Neural progenitor cell (in vitro differentiated cells): ENCODE results near the gene ARPC4. TPM values are rescaled to one million over a fixed set of nuclear protein-coding genes. Genes with fewer than 3 reads are reported as not detected.
A peak's percentile ranks its signal among the peaks of the same experiment; 100 is the strongest.

ENCODE experiments used
- DNase-seq: peaks from one replicate; pipeline ENCODE4 v3.0.0-alpha.2; 2016; ENCODE audit warnings: low spot score
- H2AFZ ChIP-seq: fragments of 200-600 bp; sonication (generic); replicated peaks from 2 replicates; pipeline ENCODE4 v1.6.1; 2016; ENCODE audit warnings: antibody characterized with exemption
- H3F3A ChIP-seq: fragments of 200-600 bp; sonication (generic); 2 replicates; pipeline ENCODE4 v1.6.1; 2016; ENCODE audit warnings: antibody characterized with exemption, low read depth
- H3K27ac ChIP-seq: fragments of 200-600 bp; sonication (generic); 2 replicates; pipeline ENCODE4 v1.5.1; 2016; ENCODE audit warnings: mild to moderate bottlenecking
- H3K27me3 ChIP-seq: fragments of 200-600 bp; sonication (generic); 2 replicates; pipeline ENCODE4 v1.6.1; 2016; ENCODE audit warnings: mild to moderate bottlenecking, moderate library complexity
- H3K36me3 ChIP-seq: fragments of 200-600 bp; sonication (generic); 2 replicates; pipeline ENCODE4 v1.5.1; 2016
- H3K4me1 ChIP-seq: fragments of 200-600 bp; sonication (generic); 2 replicates; pipeline ENCODE4 v1.6.1; 2016; ENCODE audit warnings: mixed run types
- H3K4me2 ChIP-seq: fragments of 200-600 bp; sonication (generic); 2 replicates; pipeline ENCODE4 v1.6.1; 2016
- H3K4me3 ChIP-seq: fragments of 200-600 bp; sonication (generic); 2 replicates; pipeline ENCODE4 v1.5.1; 2016
- H3K79me2 ChIP-seq: fragments of 200-600 bp; sonication (generic); 2 replicates; pipeline ENCODE4 v1.6.1; 2016; ENCODE audit warnings: low read depth
- H3K9ac ChIP-seq: fragments of 200-600 bp; sonication (generic); 2 replicates; pipeline ENCODE4 v1.6.1; 2016
- H3K9me3 ChIP-seq: fragments of 200-600 bp; sonication (generic); 2 replicates; pipeline ENCODE4 v1.5.1; 2016; ENCODE audit warnings: low read depth
- H4K20me1 ChIP-seq: fragments of 200-600 bp; sonication (generic); 2 replicates; pipeline ENCODE4 v1.6.1; 2016; ENCODE audit warnings: low read depth
- H3K27ac Mint-ChIP-seq: 3 replicates; pipeline ENCODE4 v1.8.0; 2021; ENCODE audit warnings: mixed read lengths
- H3K27me3 Mint-ChIP-seq: 2 replicates; pipeline ENCODE4 v1.8.0; 2022; ENCODE audit warnings: low read depth, mild to moderate bottlenecking, inconsistent platforms, moderate library complexity, mixed read lengths; ENCODE audit not compliant: insufficient read depth
- H3K36me3 Mint-ChIP-seq: 3 replicates; pipeline ENCODE4 v1.8.0; 2021; ENCODE audit warnings: mixed read lengths
- H3K4me1 Mint-ChIP-seq: 3 replicates; pipeline ENCODE4 v1.8.0; 2021; ENCODE audit warnings: mixed read lengths
- H3K4me3 Mint-ChIP-seq: 3 replicates; pipeline ENCODE4 v1.8.0; 2021; ENCODE audit warnings: mild to moderate bottlenecking, moderate library complexity, mixed read lengths
- H3K9me3 Mint-ChIP-seq: 3 replicates; pipeline ENCODE4 v1.8.0; 2020; ENCODE audit warnings: mixed read lengths
- CTCF ChIP-seq: fragments of 200-600 bp; sonication (generic); IDR thresholded peaks from 2 replicates; pipeline ENCODE4 v1.5.1; 2017; ENCODE audit warnings: antibody characterized with exemption, mild to moderate bottlenecking
- EZH2 ChIP-seq: fragments of 200-600 bp; sonication (generic); IDR thresholded peaks from 2 replicates; pipeline ENCODE4 v1.6.1; 2017; ENCODE audit warnings: antibody characterized with exemption, mild to moderate bottlenecking, moderate library complexity
- EZH2phosphoT487 ChIP-seq: fragments of 200-600 bp; sonication (generic); IDR thresholded peaks from 2 replicates; pipeline ENCODE4 v1.6.1; 2017; ENCODE audit warnings: antibody characterized with exemption
- total RNA-seq: library from RNA; depleted of rRNA; stranded (reverse); fragments of >200 nt; gene quantifications from 2 replicates; pipeline ENCODE4 v1.2.3, GENCODE V29; 2015; ENCODE audit warnings: low replicate concordance

ARPC4 gene
- total RNA-seq, 1 donor from 2014 or later, result 126 TPM

DNA sequence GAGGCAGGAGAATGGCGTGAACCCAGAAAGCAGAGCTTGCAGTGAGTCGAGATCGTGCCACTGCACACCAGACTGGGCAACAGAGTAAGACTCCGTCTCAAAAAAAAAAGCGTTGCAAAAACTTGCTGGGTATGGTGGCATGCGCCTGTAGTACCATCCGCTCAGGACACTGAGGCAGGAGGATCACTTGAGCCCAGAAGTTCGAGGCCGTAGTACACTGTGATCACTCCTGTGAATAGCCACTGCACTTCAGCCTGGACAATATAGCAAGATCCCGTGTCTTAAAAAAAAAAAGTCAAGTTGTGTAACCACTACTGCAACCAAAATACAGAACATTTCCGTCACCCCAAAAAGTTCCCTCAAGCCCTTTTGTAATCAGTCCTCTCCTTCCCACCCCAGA, 1.5 kb downstream of the ARPC4 start:
- no peak overlapping the region for H3K4me3 ChIP-seq
- peaks cover 14% of the 10 kb centered on the region for H4K20me1 ChIP-seq
- H3K27me3 ChIP-seq, result no peaks in the 10 kb centered on the region
- no peak overlapping the region for H3K9ac ChIP-seq
- TF ChIP-seq EZH2phosphoT487 (no peak), EZH2 (no peak), CTCF (no peak)
- H3K27me3 Mint-ChIP-seq, result peaks cover 7% of the 10 kb centered on the region
- H3K27ac ChIP-seq, result no peak overlapping the region
- H3K9me3 ChIP-seq, result no peaks in the 10 kb centered on the region
- peaks cover 5% of the 10 kb centered on the region for H3K36me3 ChIP-seq
- no peaks in the 10 kb centered on the region for H3K9me3 Mint-ChIP-seq
- no peak for DNase-seq
- peaks cover 21% of the 10 kb centered on the region for H3K4me1 Mint-ChIP-seq
- peak overlapping the region; percentile 92 for H3K4me2 ChIP-seq
- H3K36me3 Mint-ChIP-seq, result peaks cover 17% of the 10 kb centered on the region
- H3K4me3 Mint-ChIP-seq, result peak overlapping the region; percentile 96
- peaks cover 63% of the 10 kb centered on the region for H3K79me2 ChIP-seq
- peaks cover 11% of the 10 kb centered on the region for H3K4me1 ChIP-seq
- H2AFZ ChIP-seq, result no peak overlapping the region
- H3K27ac Mint-ChIP-seq, result no peak overlapping the region
- peaks cover 33% of the 10 kb centered on the region for H3F3A ChIP-seq

GRCh38 chr3:9795207-9795606, 2.3 kb downstream of the ARPC4 start:
- Histone ChIP-seq H3K36me3 (peaks cover 5% of the 10 kb centered on the region), H3K27me3 (no peaks in the 10 kb centered on the region), H2AFZ (no peak overlapping the region), H3K9me3 (no peaks in the 10 kb centered on the region), H3K4me3 (no peak overlapping the region), H3K4me2 (no peak overlapping the region), H3K4me1 (peaks cover 11% of the 10 kb centered on the region), H4K20me1 (peaks cover 14% of the 10 kb centered on the region), H3K79me2 (peaks cover 63% of the 10 kb centered on the region), H3K27ac (no peak overlapping the region), H3K9ac (no peak overlapping the region), H3F3A (peaks cover 40% of the 10 kb centered on the region)
- Mint-ChIP-seq H3K9me3 (no peaks in the 10 kb centered on the region), H3K27me3 (peaks cover 7% of the 10 kb centered on the region), H3K4me1 (peaks cover 21% of the 10 kb centered on the region), H3K36me3 (peaks cover 21% of the 10 kb centered on the region), H3K4me3 (peak overlapping the region; percentile 78), H3K27ac (no peak overlapping the region)
- no peak for TF ChIP-seq CTCF
- TF ChIP-seq EZH2phosphoT487, result no peak
- TF ChIP-seq EZH2, result no peak
- DNase-seq, result no peak

- peaks cover 31% of the 10 kb centered on the region for H3F3A ChIP-seq
- peak overlapping the region; percentile 35 for H3K9ac ChIP-seq
- H3K79me2 ChIP-seq, result peaks cover 46% of the 10 kb centered on the region
- peaks cover 5% of the 10 kb centered on the region for H3K4me1 ChIP-seq
- no peak overlapping the region for H2AFZ ChIP-seq
- Mint-ChIP-seq H3K27ac (no peak overlapping the region), H3K4me1 (peaks cover 14% of the 10 kb centered on the region), H3K9me3 (no peaks in the 10 kb centered on the region), H3K4me3 (no peak overlapping the region), H3K27me3 (peaks cover 10% of the 10 kb centered on the region), H3K36me3 (peaks cover 19% of the 10 kb centered on the region)
- peaks cover 14% of the 10 kb centered on the region for H4K20me1 ChIP-seq
- H3K27ac ChIP-seq, result no peak overlapping the region
- DNase-seq, result no peak
- H3K27me3 ChIP-seq, result no peaks in the 10 kb centered on the region
- no peak overlapping the region for H3K4me3 ChIP-seq
- H3K9me3 ChIP-seq, result no peaks in the 10 kb centered on the region
- no peak overlapping the region for H3K4me2 ChIP-seq
- peaks cover 11% of the 10 kb centered on the region for H3K36me3 ChIP-seq
- TF ChIP-seq EZH2 (no peak), EZH2phosphoT487 (no peak), CTCF (no peak)
Observed at GRCh38 chr3:9797196-9797945, 4.5 kb downstream of the ARPC4 start.
